H1 (cell line): ENCODE results near the gene PITX1. TPM values are rescaled to one million over a fixed set of nuclear protein-coding genes. Genes with fewer than 3 reads are reported as not detected.
A peak's percentile ranks its signal among the peaks of the same experiment; 100 is the strongest.

ENCODE experiments used
- CTCF ChIA-PET: fragments of 300-600 bp; sonication (Branson Sonifier 250); formaldehyde crosslinking; loops from one replicate; lab custom pipeline; 2021; ENCODE audit not compliant: partially characterized antibody; lab: Charles Lee
- POLR2A ChIA-PET: fragments of 300-600 bp; sonication (Branson Sonifier 250); formaldehyde crosslinking; loops from one replicate; lab custom pipeline; 2021; ENCODE audit warnings: inconsistent platforms; ENCODE audit not compliant: partially characterized antibody; lab: Charles Lee
- DNase-seq, 2 experiments: peaks; one replicate each; pipeline versions ENCODE4 v3.0.0 to v3.0.0-alpha.2; 2010 to 2022; ENCODE audit warnings: low spot score in 2 of 2, low read depth in 1 of 2, mixed read lengths in 1 of 2
- FAIRE-seq: peaks from 2 replicates; lab custom pipeline; 2011; peaks lifted over from hg19 to GRCh38; lab: Jason Lieb, UNC
- H2AFZ ChIP-seq: 2 replicates; pipeline ENCODE4 v1.8.1; 2012; ENCODE audit warnings: low read length, inconsistent platforms
- H2AK5ac ChIP-seq: 2 replicates; pipeline ENCODE4 v1.6.1; 2013; ENCODE audit warnings: low read depth, low read length
- H2BK120ac ChIP-seq: replicated peaks from 2 replicates; pipeline ENCODE3; 2013; ENCODE audit warnings: low read depth, low read length, inconsistent platforms
- H2BK12ac ChIP-seq: 2 replicates; pipeline ENCODE4 v1.6.1; 2013; ENCODE audit warnings: low read depth, low read length
- H2BK15ac ChIP-seq: 2 replicates; pipeline ENCODE4 v1.6.1; 2013; ENCODE audit warnings: low read length
- H2BK20ac ChIP-seq: 2 replicates; pipeline ENCODE4 v1.6.1; 2013; ENCODE audit warnings: low read length
- H2BK5ac ChIP-seq: 2 replicates; pipeline ENCODE4 v1.6.1; 2013; ENCODE audit warnings: low read depth, low read length
- H3K14ac ChIP-seq: 2 replicates; pipeline ENCODE4 v1.6.1; 2013; ENCODE audit warnings: inconsistent platforms; ENCODE audit not compliant: insufficient read length
- H3K18ac ChIP-seq: 2 replicates; pipeline ENCODE4 v1.6.1; 2013; ENCODE audit warnings: low read length; ENCODE audit errors: extremely low read depth
- H3K23ac ChIP-seq: 2 replicates; pipeline ENCODE4 v1.6.1; 2013; ENCODE audit warnings: inconsistent platforms; ENCODE audit not compliant: insufficient read length
- H3K23me2 ChIP-seq: 2 replicates; pipeline ENCODE4 v1.6.1; 2013; ENCODE audit warnings: low read depth, low read length
- H3K27ac ChIP-seq: 2 replicates; pipeline ENCODE4 v1.6.1; 2011; ENCODE audit warnings: low read depth, low read length, inconsistent platforms
- H3K27me3 ChIP-seq, 4 experiments: replicated peaks in 1 of 4; 1 replicate in 1 of 4; 2 replicates in 3 of 4; pipeline versions ENCODE4 v1.6.1 to v1.8.1; 2011 to 2013; ENCODE audit warnings: low read length in 3 of 4, mild to moderate bottlenecking in 3 of 4, inconsistent platforms in 2 of 4, mixed read lengths in 2 of 4, moderate library complexity in 1 of 4; ENCODE audit not compliant: control insufficient read depth in 3 of 4, insufficient read depth in 3 of 4; ENCODE audit errors: extremely low read depth in 1 of 4
- H3K36me3 ChIP-seq, 4 experiments: 2 replicates each; pipeline versions ENCODE4 v1.6.1 to v1.8.1; 2011 to 2013; ENCODE audit warnings: mild to moderate bottlenecking in 4 of 4, low read length in 3 of 4, moderate library complexity in 2 of 4, control low read depth in 1 of 4, inconsistent platforms in 1 of 4; ENCODE audit not compliant: insufficient read depth in 4 of 4, control insufficient read depth in 2 of 4
- H3K4ac ChIP-seq: replicated peaks from 2 replicates; pipeline ENCODE3; 2013; ENCODE audit warnings: low read length, low read depth, mixed read lengths, inconsistent platforms; ENCODE audit not compliant: insufficient read length
- H3K4me1 ChIP-seq, 4 experiments: replicated peaks in 1 of 4; 1 replicate in 1 of 4; 2 replicates in 3 of 4; pipeline versions ENCODE4 v1.6.1 to v1.8.1; 2011 to 2013; ENCODE audit warnings: low read length in 3 of 4, inconsistent platforms in 2 of 4, mixed read lengths in 1 of 4; ENCODE audit not compliant: insufficient read depth in 4 of 4, control insufficient read depth in 3 of 4
- H3K4me2 ChIP-seq, 2 experiments: 2 replicates each; pipeline versions ENCODE4 v1.6.1 to v1.8.1; 2011 to 2013; ENCODE audit warnings: low read depth in 2 of 2, low read length in 2 of 2, control low read depth in 1 of 2, inconsistent platforms in 1 of 2, mild to moderate bottlenecking in 1 of 2; ENCODE audit not compliant: insufficient read depth in 1 of 2
- H3K4me3 ChIP-seq, 4 experiments: fragments of 200-600, 300-600 bp in 1 of 4; sonication (generic), shearing (Covaris generic), sonication (Bioruptor Twin) in 1 of 4; 2 replicates each; pipeline versions ENCODE4 v1.5.1 to v1.8.1; 2011 to 2016; ENCODE audit warnings: low read length in 4 of 4, low read depth in 3 of 4, control low read depth in 2 of 4, inconsistent platforms in 2 of 4, mild to moderate bottlenecking in 2 of 4, mixed read lengths in 1 of 4, moderate library complexity in 1 of 4; ENCODE audit not compliant: insufficient read depth in 2 of 4; ENCODE audit errors: extremely low read depth in 1 of 4
- H3K56ac ChIP-seq: replicated peaks from 2 replicates; pipeline ENCODE3; 2013; ENCODE audit warnings: low read depth, mild to moderate bottlenecking, mixed read lengths, low read length, inconsistent platforms; ENCODE audit not compliant: insufficient read length
- H3K79me1 ChIP-seq: 2 replicates; pipeline ENCODE4 v1.6.1; 2013; ENCODE audit warnings: low read depth, low read length, control low read depth
- H3K79me2 ChIP-seq, 2 experiments: 2 replicates each; pipeline versions ENCODE4 v1.6.1 to v1.8.1; 2012 to 2013; ENCODE audit warnings: low read length in 2 of 2, mild to moderate bottlenecking in 2 of 2, inconsistent platforms in 1 of 2; ENCODE audit not compliant: insufficient read depth in 2 of 2, control insufficient read depth in 1 of 2
- H3K9ac ChIP-seq, 4 experiments: replicated peaks in 1 of 4; 1 replicate in 1 of 4; 2 replicates in 3 of 4; pipeline versions ENCODE4 v1.6.1 to v1.8.1; 2011 to 2013; ENCODE audit warnings: low read depth in 3 of 4, low read length in 3 of 4, control low read depth in 2 of 4, mild to moderate bottlenecking in 2 of 4, moderate library complexity in 2 of 4, inconsistent platforms in 1 of 4; ENCODE audit errors: extremely low read depth in 1 of 4
- H3K9me3 ChIP-seq, 2 experiments: 2 replicates each; pipeline versions ENCODE4 v1.6.1 to v1.8.1; 2012 to 2013; ENCODE audit warnings: mild to moderate bottlenecking in 2 of 2, moderate library complexity in 2 of 2, control low read depth in 1 of 2, inconsistent platforms in 1 of 2, low read depth in 1 of 2, low read length in 1 of 2, mixed read lengths in 1 of 2; ENCODE audit not compliant: insufficient read depth in 2 of 2
- H4K20me1 ChIP-seq, 2 experiments: replicated peaks in 1 of 2; 2 replicates each; pipeline versions ENCODE3 to v1.8.1; 2011 to 2013; ENCODE audit warnings: inconsistent platforms in 2 of 2, low read length in 2 of 2, mild to moderate bottlenecking in 1 of 2; ENCODE audit not compliant: insufficient read depth in 2 of 2, control insufficient read depth in 1 of 2
- H4K5ac ChIP-seq: 2 replicates; pipeline ENCODE4 v1.6.1; 2013; ENCODE audit warnings: low read length, low read depth, mixed read lengths, inconsistent platforms; ENCODE audit not compliant: insufficient read length
- H4K8ac ChIP-seq: 2 replicates; pipeline ENCODE4 v1.8.0; 2013; ENCODE audit warnings: mild to moderate bottlenecking, moderate library complexity, low read length, inconsistent platforms; ENCODE audit not compliant: insufficient read depth; ENCODE audit errors: extremely low read depth
- H4K91ac ChIP-seq: replicated peaks from 2 replicates; pipeline ENCODE3; 2013; ENCODE audit warnings: low read length, mixed read lengths, inconsistent platforms; ENCODE audit not compliant: insufficient read length
- CBX8 ChIP-seq: fragments of 300-800, 300-1000 bp; sonication (generic); IDR thresholded peaks from 2 replicates; pipeline ENCODE4 v1.7.1; 2016; ENCODE audit warnings: low read depth, low read length, borderline replicate concordance
- E2F6 ChIP-seq: IDR thresholded peaks from 2 replicates; pipeline ENCODE4 v1.6.1; 2012; ENCODE audit warnings: inconsistent platforms
- EP300 ChIP-seq, 2 experiments: IDR thresholded peaks; 1 replicate in 1 of 2; 2 replicates in 1 of 2; pipeline ENCODE4 v1.6.1; 2011 to 2012; ENCODE audit warnings: low read depth in 2 of 2, low read length in 2 of 2, mild to moderate bottlenecking in 2 of 2, borderline replicate concordance in 1 of 2, inconsistent platforms in 1 of 2, moderate library complexity in 1 of 2
- JUND ChIP-seq: IDR thresholded peaks from 2 replicates; pipeline ENCODE4 v1.6.1; 2011; ENCODE audit warnings: mild to moderate bottlenecking, improper control_type of control experiment, low read length
- RNF2 ChIP-seq: fragments of 200-900, 300-1000 bp; sonication (generic); IDR thresholded peaks from 2 replicates; pipeline ENCODE4 v1.7.1; 2016; ENCODE audit warnings: borderline replicate concordance, low read depth, mild to moderate bottlenecking, antibody characterized with exemption, low read length; ENCODE audit not compliant: poor library complexity, severe bottlenecking; ENCODE audit errors: missing control alignments
- TAF1 ChIP-seq: IDR thresholded peaks from 2 replicates; pipeline ENCODE4 v1.6.1; 2011; ENCODE audit warnings: mild to moderate bottlenecking, low read depth, low read length
- WGBS, 2 experiments: shearing (Covaris generic) in 1 of 2; methylation state at CpG; one replicate each; pipeline versions ENCODE4 v1.1.6 to v1.1.7; 2013 to 2015; ENCODE audit warnings: low lambda C conversion rate in 2 of 2, mixed read lengths in 2 of 2, inconsistent platforms in 1 of 2, low coverage in 1 of 2, missing lambda C conversion rate in 1 of 2; ENCODE audit not compliant: insufficient replicate concordance in 2 of 2, insufficient coverage in 1 of 2, insufficient read length in 1 of 2; ENCODE audit errors: extremely low coverage in 1 of 2, missing lambda C conversion rate in 1 of 2; 5-methylcytosine and 5-hydroxymethylcytosine counted together
- polyA plus RNA-seq, 7 experiments: library from polyadenylated mRNA; depleted of rRNA in 3 of 7; stranded (reverse) in 5 of 7; unstranded in 2 of 7; fragments of >200 nt in 5 of 7; fragments of 200-250 nt in 2 of 7; gene quantifications; 1 replicate in 5 of 7; 2 replicates in 1 of 7; 4 replicates in 1 of 7; pipeline versions ENCODE4 v1.2.1 to v1.2.3, GENCODE V29; 2011 to 2013; ENCODE audit warnings: missing spikeins in 2 of 7, mixed read lengths in 2 of 7
- total RNA-seq: library from RNA; stranded (reverse); fragmentation: NEBNext Ultra II Directional; extraction: Animal tissue kit (Norgen Biotek cat#: 25700); gene quantifications from 2 replicates; pipeline ENCODE4 v1.2.1, GENCODE V29; 2021

PITX1 gene
- total and polyA plus RNA-seq, 2 of the 8 experiments (the other 6 are each of a cell fraction or from before 2014, with no cell fraction given) = 0.03 TPM; not detected in 1

GRCh38 chr5:135041726-135042125 is 7.7 kb upstream of the PITX1 start:
- Histone ChIP-seq H3K4ac (no peak overlapping the region), H4K5ac (no peak overlapping the region), H3K4me2 (no peak overlapping the region; a peak in 1 of 4 replicates), H3K27ac (no peak overlapping the region), H2BK12ac (0 out of 2 replicates have a peak overlapping the region, but pooled peaks have one; percentile 17), H3K9me3 (no peaks in the 10 kb centered on the region), H2BK120ac (no peak overlapping the region), H2BK15ac (no peak overlapping the region), H3K18ac (no peak overlapping the region), H3K79me1 (no peaks in the 10 kb centered on the region), H3K4me1 (peaks cover 3 to 24% (median 14%) of the 10 kb centered on the region in 4 experiments; a peak in 6 of 7 replicates), H2BK5ac (no peak overlapping the region), H4K8ac (no peak overlapping the region), H3K9ac (no peak overlapping the region), H3K14ac (no peak overlapping the region), H2AK5ac (peak overlapping the region; percentile 67; the same call in 1 of the 2 replicates), H2AFZ (no peak overlapping the region), H3K79me2 (no peaks in the 10 kb centered on the region), H3K23ac (no peak overlapping the region), H3K27me3 (peaks cover 82 to 100% (median 95%) of the 10 kb centered on the region in 4 experiments), H3K56ac (no peak overlapping the region), H4K91ac (no peak overlapping the region), H3K36me3 (0 out of 8 replicates have a peak, but pooled peaks cover 0 to 3% (median 0%) of the 10 kb centered on the region in 4 experiments), H3K23me2 (peaks cover 12% of the 10 kb centered on the region; the same call in 1 of the 2 replicates), H2BK20ac (no peak overlapping the region), H3K4me3 (no peak overlapping the region), H4K20me1 (peaks cover 19 to 28% of the 10 kb centered on the region in 2 experiments)
- ChIA-PET POLR2A (interaction anchor here (4.0 kb wide), 1 partner anchor 11 kb away, joined by 20 read pairs; no protein-coding TSS in a partner anchor), CTCF (interaction anchor here (1.1 to 2.4 kb wide), 5 partner anchors 11 to 150 kb away, joined by 3 to 7 read pairs (median 3); partner anchors contain the start of gene PCBD2)
- DNase-seq (no peak), FAIRE-seq (no peak)
- WGBS, 2 experiments = 33% methylated on average over 3 of the region's 3 CpGs; no CpG with 5 or more reads in 1 of the 2 experiments
- no peak for TF ChIP-seq JUND
- no peak for TF ChIP-seq TAF1
- no peak for TF ChIP-seq E2F6
- no peak for TF ChIP-seq EP300 (IDR thresholded peaks at IDR 0.05; ENCODE audit: borderline replicate concordance in 1 of 2, low read depth in 2 of 2, low read length in 2 of 2)
- TF ChIP-seq RNF2 = peak; percentile 63
- 0 out of 2 replicates have a peak, but pooled peaks have one; percentile 11 for TF ChIP-seq CBX8
